Right atrium auricular region (tissue), 2 donors: ENCODE measurements around the gene VKORC1. TPM values are rescaled to one million over a fixed set of nuclear protein-coding genes. Genes with fewer than 3 reads are reported as not detected.
"Not testable (repeated sequence)": the region's sequence is repeated elsewhere in the genome, so short reads cannot be mapped to it uniquely, and the experiment has no call there.

Experiments used
- DNase-seq: peaks from one replicate; pipeline ENCODE4 v3.0.0-alpha.2; 2019; ENCODE audit warnings: low spot score
- H3K27ac ChIP-seq, 2 donors: fragments of 200-600 bp; sonication (generic); 1 replicate in 1 of 2; 2 replicates in 1 of 2; pipeline ENCODE4 v1.5.1; 2016 to 2019
- H3K27me3 ChIP-seq, 2 donors: fragments of 200-600 bp; sonication (generic); one replicate each; pipeline versions ENCODE4 v1.5.1 to v1.6.0; 2017 to 2019
- H3K36me3 ChIP-seq: fragments of 200-600 bp; sonication (generic); one replicate; pipeline ENCODE4 v1.5.1; 2016
- H3K4me1 ChIP-seq, 2 donors: fragments of 200-600 bp; sonication (generic); one replicate each; pipeline versions ENCODE4 v1.5.1 to v1.6.0; 2017 to 2019
- H3K4me3 ChIP-seq, 2 donors: fragments of 200-600 bp; sonication (generic); 1 replicate in 1 of 2; 2 replicates in 1 of 2; pipeline ENCODE4 v1.5.1; 2017 to 2019; ENCODE audit warnings: mild to moderate bottlenecking in 1 of 2, moderate library complexity in 1 of 2
- H3K9me3 ChIP-seq, 2 donors: fragments of 200-600 bp; sonication (generic); one replicate each; pipeline ENCODE4 v1.5.1; 2019
- total RNA-seq, 2 donors: library from RNA; depleted of rRNA; stranded (reverse); fragments of >200 nt; gene quantifications; one replicate each; pipeline ENCODE4 v1.1.0, GENCODE V29; 2016
- TF ChIP-seq, protein P1 (sequence below), 2 donors: fragments of 200-600 bp; sonication (generic); IDR thresholded peaks; one replicate each; pipeline ENCODE4 v1.5.1; 2019; ENCODE audit warnings: antibody characterized with exemption in 2 of 2

Gene VKORC1
- total RNA-seq, 2 donors from 2014 or later: 64.9 to 71.8 TPM

DNA sequence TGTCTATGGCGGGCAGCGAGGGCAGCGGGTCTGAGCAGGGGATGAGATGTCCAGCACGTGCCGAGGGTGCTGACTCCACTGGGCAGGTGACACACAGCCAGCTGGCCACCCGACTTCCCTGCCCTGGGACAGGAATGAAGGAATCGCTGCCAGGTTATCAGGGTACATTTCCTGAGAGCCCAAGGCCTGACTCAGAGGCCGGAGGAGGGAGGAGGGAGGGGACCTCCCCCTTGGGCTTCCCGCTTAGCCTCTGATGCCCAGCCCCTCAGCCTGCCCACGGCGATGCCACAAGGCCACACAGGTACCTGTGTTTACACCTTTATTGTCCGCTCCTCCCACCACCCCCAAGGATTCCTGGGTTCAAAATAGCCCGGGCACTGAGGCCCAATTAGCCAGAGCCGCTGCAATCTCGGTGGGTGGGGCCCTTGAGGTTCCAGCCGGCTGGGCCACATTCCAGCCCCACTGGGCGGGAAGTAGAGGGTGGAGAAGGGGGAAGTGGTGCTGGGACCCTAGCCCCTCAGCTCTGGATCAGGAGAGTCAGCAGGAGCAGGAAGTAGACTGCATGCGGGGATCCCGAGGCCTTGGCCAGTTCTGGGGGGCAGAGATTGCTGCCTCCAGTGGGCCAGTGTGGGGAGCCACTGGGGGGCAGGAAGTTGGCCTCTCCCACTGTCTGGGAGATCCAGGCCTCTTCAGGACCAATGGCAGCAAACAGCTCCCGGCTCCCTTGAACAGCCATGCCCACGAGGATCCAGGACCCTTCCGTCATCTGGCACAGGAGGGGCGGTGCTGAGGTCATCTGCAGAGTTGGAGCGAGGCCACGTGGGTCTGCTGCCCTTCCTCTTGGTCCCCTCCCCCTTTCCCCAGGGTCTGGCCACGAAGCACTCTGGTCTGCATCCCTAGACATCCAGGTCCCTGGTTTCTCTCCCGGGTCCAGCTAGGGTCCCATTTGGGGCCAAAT, 44.3 kb upstream of the VKORC1 start:
- Histone ChIP-seq H3K36me3 (no peaks in the 10 kb centered on the region), H3K4me3 (no peak overlapping the region), H3K9me3 (no peaks in the 10 kb centered on the region), H3K4me1 (peaks cover 0 to 43% of the 10 kb centered on the region in 2 donors), H3K27ac (no peak overlapping the region), H3K27me3 (no peaks in the 10 kb centered on the region)
- peak; percentile 79 for DNase-seq
- TF ChIP-seq, protein P1, sequence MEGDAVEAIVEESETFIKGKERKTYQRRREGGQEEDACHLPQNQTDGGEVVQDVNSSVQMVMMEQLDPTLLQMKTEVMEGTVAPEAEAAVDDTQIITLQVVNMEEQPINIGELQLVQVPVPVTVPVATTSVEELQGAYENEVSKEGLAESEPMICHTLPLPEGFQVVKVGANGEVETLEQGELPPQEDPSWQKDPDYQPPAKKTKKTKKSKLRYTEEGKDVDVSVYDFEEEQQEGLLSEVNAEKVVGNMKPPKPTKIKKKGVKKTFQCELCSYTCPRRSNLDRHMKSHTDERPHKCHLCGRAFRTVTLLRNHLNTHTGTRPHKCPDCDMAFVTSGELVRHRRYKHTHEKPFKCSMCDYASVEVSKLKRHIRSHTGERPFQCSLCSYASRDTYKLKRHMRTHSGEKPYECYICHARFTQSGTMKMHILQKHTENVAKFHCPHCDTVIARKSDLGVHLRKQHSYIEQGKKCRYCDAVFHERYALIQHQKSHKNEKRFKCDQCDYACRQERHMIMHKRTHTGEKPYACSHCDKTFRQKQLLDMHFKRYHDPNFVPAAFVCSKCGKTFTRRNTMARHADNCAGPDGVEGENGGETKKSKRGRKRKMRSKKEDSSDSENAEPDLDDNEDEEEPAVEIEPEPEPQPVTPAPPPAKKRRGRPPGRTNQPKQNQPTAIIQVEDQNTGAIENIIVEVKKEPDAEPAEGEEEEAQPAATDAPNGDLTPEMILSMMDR (IDR thresholded peaks at IDR 0.05): no peak

DNA sequence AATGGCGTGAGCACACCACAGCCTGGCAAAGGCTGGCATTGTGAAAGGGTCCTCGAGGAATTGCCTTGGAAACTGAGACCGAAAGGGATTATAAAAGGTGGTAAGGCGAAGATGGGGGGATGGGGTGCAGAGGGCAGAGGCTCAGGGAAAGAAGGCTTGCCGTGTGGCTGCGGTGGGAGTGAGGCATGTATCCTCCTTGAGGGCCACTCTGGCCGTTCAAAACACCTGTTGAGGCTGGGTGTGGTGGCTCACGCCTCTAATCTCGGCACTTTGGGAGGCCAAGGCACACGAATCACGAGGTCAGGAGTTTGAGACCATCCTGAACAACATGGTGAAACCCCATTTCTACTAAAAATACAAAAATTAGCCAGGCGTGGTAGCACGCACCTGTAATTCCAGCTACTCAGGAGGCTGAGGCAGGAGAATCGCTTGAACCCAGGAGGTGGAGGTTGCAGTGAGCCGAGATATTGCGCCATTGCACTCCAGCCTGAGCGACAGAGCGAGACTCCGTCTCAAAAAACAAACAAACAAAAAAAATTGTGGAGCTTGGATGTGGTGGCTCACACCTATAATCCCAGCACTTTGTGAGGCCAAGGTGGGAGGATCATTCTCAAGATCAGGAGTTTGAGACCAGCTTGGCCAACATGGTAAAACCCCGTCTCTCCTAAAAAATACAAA, 42.4 kb upstream of the VKORC1 start:
- not testable (repeated sequence) for H3K27me3 ChIP-seq, H3K36me3 ChIP-seq, H3K27ac ChIP-seq, H3K4me3 ChIP-seq, H3K9me3 ChIP-seq, DNase-seq
- peaks cover 0 to 41% of the 10 kb centered on the region in 2 donors for H3K4me1 ChIP-seq

DNA sequence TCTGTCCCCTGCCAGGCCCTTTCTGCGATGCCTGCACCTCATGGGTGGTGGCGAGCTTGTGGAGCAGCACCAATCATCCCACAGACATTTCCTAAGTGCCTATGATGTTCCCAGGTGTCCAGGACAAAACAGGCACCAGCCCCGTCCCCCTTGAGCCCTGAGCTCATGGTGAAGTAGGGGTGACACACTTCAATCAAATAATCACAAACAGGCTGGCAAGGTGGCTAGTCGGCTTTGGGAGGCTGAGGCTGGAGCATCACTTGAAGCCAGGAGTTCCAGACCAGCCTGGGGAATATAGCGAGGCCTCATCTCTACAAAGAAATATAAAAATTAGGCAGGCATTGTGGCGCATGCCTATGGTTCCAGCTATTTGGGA, 41.7 kb upstream of the VKORC1 start:
- no peak for DNase-seq

DNA sequence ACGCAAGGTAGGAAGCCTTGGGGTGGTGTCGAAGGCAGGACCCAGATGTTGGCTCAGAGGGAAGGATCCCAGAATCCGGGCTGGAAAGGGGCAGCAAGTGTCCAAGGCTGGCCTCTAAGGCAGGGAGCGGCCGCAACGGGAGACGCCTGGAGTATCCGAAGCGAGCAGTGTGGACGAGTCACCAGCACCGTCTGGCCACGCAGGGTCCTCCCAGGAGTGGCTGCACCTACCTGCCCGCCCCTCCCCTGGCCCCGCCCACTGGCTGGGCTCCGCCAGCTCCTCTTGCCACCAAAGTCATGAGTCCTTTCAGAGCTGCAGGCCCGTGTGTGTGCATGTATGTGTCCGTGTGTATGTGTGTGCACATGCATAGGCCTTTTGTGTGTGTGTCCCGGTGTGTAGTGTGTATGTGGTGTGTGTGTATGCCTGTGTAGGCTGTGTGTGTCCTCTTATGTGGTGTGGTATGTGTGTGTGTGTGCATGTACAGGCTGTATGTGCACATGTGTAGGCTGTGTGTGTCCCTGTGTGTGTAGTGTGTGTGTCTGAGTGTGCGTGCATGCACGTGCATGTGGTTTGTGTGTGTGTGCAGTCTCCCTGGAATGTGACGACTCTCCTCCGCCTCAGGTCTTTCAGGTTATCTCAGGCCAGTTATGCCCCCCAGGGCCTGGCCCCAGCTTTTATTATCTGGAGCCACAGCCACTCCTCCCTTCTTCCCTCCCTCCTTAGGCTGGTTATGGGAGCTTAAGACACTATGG, 41.1 kb upstream of the VKORC1 start, which contains the start of gene PRSS8:
Gene PRSS8, minus strand, starts transcription at position 193 of the 752 bp plus-strand sequence. CDS start 229 bp downstream, outside the sequence.
- no peaks in the 10 kb centered on the region for H3K9me3 ChIP-seq
- peaks cover 19% of the 10 kb centered on the region for H3K36me3 ChIP-seq
- H3K27me3 ChIP-seq: no peaks in the 10 kb centered on the region
- no peak for DNase-seq
- no peak within 1 kb of the TSS for H3K27ac ChIP-seq
- H3K4me3 ChIP-seq: no peak within 1 kb of the TSS
- TF ChIP-seq, protein P1 (IDR thresholded peaks at IDR 0.05): no peak
- peaks cover 0 to 29% of the 10 kb centered on the region in 2 donors for H3K4me1 ChIP-seq

More for the DNA sequence above, 41.7 kb upstream of the VKORC1 start:
- Histone ChIP-seq H3K36me3 (peaks cover 13% of the 10 kb centered on the region), H3K27ac (no peak overlapping the region), H3K4me3 (no peak overlapping the region), H3K27me3 (no peaks in the 10 kb centered on the region), H3K9me3 (no peaks in the 10 kb centered on the region), H3K4me1 (peaks cover 0 to 34% of the 10 kb centered on the region in 2 donors)
- TF ChIP-seq, protein P1 (IDR thresholded peaks at IDR 0.05): no peak

DNA sequence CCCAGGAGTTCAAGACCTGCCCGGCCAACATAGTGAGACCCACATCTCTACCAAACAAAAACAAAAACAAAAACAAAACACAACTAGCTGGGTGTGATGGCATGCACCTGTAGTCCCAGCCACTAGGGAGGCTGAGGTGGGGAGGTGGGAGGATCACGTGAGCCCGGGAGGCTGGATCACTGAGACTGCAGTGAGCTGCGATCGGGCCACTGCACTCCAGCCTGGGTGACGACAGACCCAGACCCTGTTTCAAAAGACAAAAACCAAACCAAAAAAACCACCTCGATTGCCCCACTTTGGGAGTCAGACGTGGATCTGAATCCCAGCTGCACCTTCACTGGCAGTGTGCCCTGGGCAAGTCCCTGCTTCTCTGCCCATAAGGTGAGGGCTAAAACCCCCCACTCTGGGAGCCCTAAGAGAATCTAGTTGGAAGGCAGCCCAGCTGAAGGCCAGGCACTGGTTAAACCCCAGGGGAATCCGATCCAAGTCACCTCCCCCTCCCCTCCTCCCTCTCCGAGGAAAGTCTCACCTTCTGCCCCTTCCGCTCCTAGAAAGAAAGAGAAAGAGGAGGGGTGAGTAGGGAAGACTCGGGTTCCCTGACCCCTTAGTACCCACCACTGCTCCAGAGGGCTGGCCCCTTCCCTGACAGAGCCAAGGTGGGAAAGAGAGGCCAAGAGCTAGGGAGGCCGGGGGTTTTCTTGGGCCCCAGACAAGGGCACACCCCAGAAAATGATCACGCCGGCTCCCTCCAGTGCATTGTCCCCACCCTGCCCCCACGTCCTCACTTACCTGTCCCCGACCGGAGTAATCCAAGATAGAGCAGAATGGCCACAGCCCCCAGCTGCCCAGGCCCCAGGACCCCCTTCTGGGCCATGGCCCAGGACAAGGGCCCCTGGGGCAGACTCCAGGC, 40.3 kb upstream of the VKORC1 start:
- DNase-seq: no peak
- TF ChIP-seq, protein P1 (IDR thresholded peaks at IDR 0.05): no peak
- no peaks in the 10 kb centered on the region for H3K9me3 ChIP-seq
- peaks cover 27% of the 10 kb centered on the region for H3K36me3 ChIP-seq
- no peak overlapping the region for H3K27ac ChIP-seq
- no peaks in the 10 kb centered on the region for H3K27me3 ChIP-seq
- H3K4me1 ChIP-seq: peaks cover 0 to 35% of the 10 kb centered on the region in 2 donors
- H3K4me3 ChIP-seq: no peak overlapping the region
